GM18505 (cell line): ENCODE data around the gene KDM2B.

ENCODE experiments used
- ATAC-seq: cut with Tn5 transposase; IDR thresholded peaks from one replicate; pipeline ENCODE4 v1.9.1; 2021; ENCODE audit not compliant: unreplicated experiment
- POLR2A ChIP-seq: IDR thresholded peaks from 4 replicates; pipeline ENCODE4 v1.6.1; 2011; ENCODE audit warnings: borderline replicate concordance; ENCODE audit not compliant: insufficient read depth, insufficient read length; ENCODE audit errors: extremely low read depth

The KDM2B gene

GRCh38 chr12:121535150-121536053, 45.4 kb downstream of the KDM2B start:
- TF ChIP-seq POLR2A, result no peak
- no peak for ATAC-seq

- ATAC-seq, result no peak
- TF ChIP-seq POLR2A, result peak; percentile 60
Observed at GRCh38 chr12:121534495-121535148, 46.2 kb downstream of the KDM2B start.

GRCh38 chr12:121533394-121534090, 47.3 kb downstream of the KDM2B start:
- ATAC-seq, result no peak
- no peak for TF ChIP-seq POLR2A

- no peak for ATAC-seq
- no peak for TF ChIP-seq POLR2A
Observed at GRCh38 chr12:121532503-121533393, 48.1 kb downstream of the KDM2B start.

GRCh38 chr12:121531356-121531750, 49.5 kb downstream of the KDM2B start:
- no peak for ATAC-seq
- TF ChIP-seq POLR2A, result no peak

- ATAC-seq, result no peak
- TF ChIP-seq POLR2A, result no peak
Observed at GRCh38 chr12:121530600-121531355, 50.0 kb downstream of the KDM2B start.

GRCh38 chr12:121529184-121529583, 51.6 kb downstream of the KDM2B start:
- TF ChIP-seq POLR2A, result no peak
- no peak for ATAC-seq

- TF ChIP-seq POLR2A, result no peak
- ATAC-seq, result no peak
Observed at GRCh38 chr12:121525411-121525810, 55.4 kb downstream of the KDM2B start.

- no peak for ATAC-seq
- no peak for TF ChIP-seq POLR2A
Observed at GRCh38 chr12:121524196-121524916, 56.5 kb downstream of the KDM2B start.

- no peak for ATAC-seq
- TF ChIP-seq POLR2A, result peak; percentile 23
Observed at GRCh38 chr12:121523741-121524140, 57.1 kb downstream of the KDM2B start.

GRCh38 chr12:121522971-121523370, 57.9 kb downstream of the KDM2B start:
- no peak for ATAC-seq
- peak; percentile 8 for TF ChIP-seq POLR2A
